Upper lobe of left lung (tissue), 6 donors: ENCODE measurements around the gene CCR5AS.

Experiments used
- ATAC-seq, 2 donors: fragments of 200-7000 bp; cut with Tn5 transposase; one replicate each; pipeline ENCODE4 v1.9.1; 2022; ENCODE audit warnings: mild to moderate bottlenecking in 2 of 2, moderate library complexity in 2 of 2; ENCODE audit not compliant: low FRiP score in 2 of 2
- DNase-seq, 2 donors: peaks; one replicate each; pipeline ENCODE4 v3.0.0-alpha.2; 2019 to 2020
- H3K27ac ChIP-seq, 4 donors: fragments of 200-600 bp; sonication (generic); one replicate each; pipeline ENCODE4 v1.5.1; 2016 to 2019
- H3K27me3 ChIP-seq, 4 donors: fragments of 200-600 bp; sonication (generic); one replicate each; pipeline ENCODE4 v1.5.1; 2017 to 2019
- H3K36me3 ChIP-seq, 4 donors: fragments of 200-600 bp; sonication (generic); one replicate each; pipeline ENCODE4 v1.5.1; 2016 to 2019
- H3K4me1 ChIP-seq, 4 donors: fragments of 200-600 bp; sonication (generic); one replicate each; pipeline ENCODE4 v1.5.1; 2018 to 2019
- H3K4me3 ChIP-seq, 4 donors: fragments of 200-600 bp; sonication (generic); one replicate each; pipeline ENCODE4 v1.5.1; 2017 to 2019; ENCODE audit warnings: mild to moderate bottlenecking in 2 of 4, moderate library complexity in 1 of 4
- H3K9me3 ChIP-seq, 4 donors: fragments of 200-600 bp; sonication (generic); one replicate each; pipeline ENCODE4 v1.5.1; 2018 to 2019
- EP300 ChIP-seq, 4 donors: sonication (generic); formaldehyde crosslinking; IDR thresholded peaks; one replicate each; pipeline ENCODE4 v1.5.1; 2017; ENCODE audit warnings: antibody characterized with exemption in 4 of 4, control low read depth in 2 of 4
- POLR2A ChIP-seq, 4 donors: fragments of 450-650 bp; IDR thresholded peaks; one replicate each; pipeline ENCODE4 v1.5.1; 2016 to 2017; ENCODE audit warnings: antibody characterized with exemption in 4 of 4, mild to moderate bottlenecking in 2 of 4
- POLR2AphosphoS5 ChIP-seq, 2 donors: sonication (generic); formaldehyde crosslinking; IDR thresholded peaks; one replicate each; pipeline ENCODE4 v1.5.1; 2017; ENCODE audit warnings: antibody characterized with exemption in 2 of 2
- WGBS, 2 donors: methylation state at CpG; one replicate each; pipeline ENCODE4 v1.1.5; 2017 to 2018; 5-methylcytosine and 5-hydroxymethylcytosine counted together
- TF ChIP-seq, protein P1 (sequence below), 6 experiments: fragments of 450-650 bp in 4 of 6; fragments of 200-600 bp in 2 of 6; sonication (generic) in 2 of 6; IDR thresholded peaks; one replicate each; pipeline ENCODE4 v1.5.1; 2016 to 2019; ENCODE audit warnings: antibody characterized with exemption in 6 of 6
- donor health status: DM: no; HTN: no; CAD: no; lungs with moderate emphysema.
- donor health status: DM: no; HTN: yes; CAD: no; lungs with severe emphysema.

The CCR5AS gene

DNA sequence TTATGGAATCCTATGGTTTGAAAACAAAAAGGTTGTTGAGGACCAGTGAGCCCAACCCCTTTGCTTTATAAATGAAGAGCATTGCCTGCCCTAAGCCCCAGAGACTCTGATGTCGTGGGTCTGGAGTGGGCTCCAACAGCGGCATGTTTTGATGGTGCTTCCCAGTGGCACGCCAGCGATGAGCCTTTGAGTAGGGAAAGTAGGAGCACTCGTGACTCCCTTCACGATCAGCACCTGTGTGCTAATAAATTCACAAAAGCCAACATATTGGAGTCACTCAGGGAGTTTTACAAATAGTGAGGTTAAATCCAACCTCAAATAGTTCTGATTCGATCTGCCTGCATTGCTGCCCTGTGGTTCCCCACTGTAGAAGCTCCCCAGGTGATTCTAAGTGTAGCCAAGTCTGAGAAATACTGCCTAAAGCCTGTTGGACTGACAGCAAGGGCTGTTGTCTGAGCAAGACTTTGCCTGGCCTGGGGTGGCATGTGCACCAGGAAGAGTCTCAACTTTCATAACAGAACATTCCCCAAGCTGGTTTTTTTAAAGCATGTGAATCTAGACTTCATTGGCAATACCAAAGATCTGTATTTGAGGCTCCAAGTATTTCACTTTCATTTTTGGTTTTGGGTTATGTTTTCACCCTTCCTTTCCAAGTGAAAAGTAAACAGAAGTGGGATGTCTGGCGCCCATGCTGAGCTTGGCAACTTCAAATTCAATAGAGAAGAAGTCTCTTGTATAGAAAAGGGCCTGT is 26.2 kb downstream of the CCR5AS start:
- H3K4me1 ChIP-seq, result peaks cover 38 to 42% (median 40%) of the 10 kb centered on the region in 4 donors
- H3K9me3 ChIP-seq, result no peaks in the 10 kb centered on the region
- 56 to 73% methylated on average over 3 to 8 of the region's 8 CpGs for WGBS, 2 donors
- peak overlapping the region in 1 of 4 donors; percentile 13 for H3K4me3 ChIP-seq
- ATAC-seq (no peak), DNase-seq (peak in 1 of 2 donors; percentile 22)
- TF ChIP-seq, protein P1, sequence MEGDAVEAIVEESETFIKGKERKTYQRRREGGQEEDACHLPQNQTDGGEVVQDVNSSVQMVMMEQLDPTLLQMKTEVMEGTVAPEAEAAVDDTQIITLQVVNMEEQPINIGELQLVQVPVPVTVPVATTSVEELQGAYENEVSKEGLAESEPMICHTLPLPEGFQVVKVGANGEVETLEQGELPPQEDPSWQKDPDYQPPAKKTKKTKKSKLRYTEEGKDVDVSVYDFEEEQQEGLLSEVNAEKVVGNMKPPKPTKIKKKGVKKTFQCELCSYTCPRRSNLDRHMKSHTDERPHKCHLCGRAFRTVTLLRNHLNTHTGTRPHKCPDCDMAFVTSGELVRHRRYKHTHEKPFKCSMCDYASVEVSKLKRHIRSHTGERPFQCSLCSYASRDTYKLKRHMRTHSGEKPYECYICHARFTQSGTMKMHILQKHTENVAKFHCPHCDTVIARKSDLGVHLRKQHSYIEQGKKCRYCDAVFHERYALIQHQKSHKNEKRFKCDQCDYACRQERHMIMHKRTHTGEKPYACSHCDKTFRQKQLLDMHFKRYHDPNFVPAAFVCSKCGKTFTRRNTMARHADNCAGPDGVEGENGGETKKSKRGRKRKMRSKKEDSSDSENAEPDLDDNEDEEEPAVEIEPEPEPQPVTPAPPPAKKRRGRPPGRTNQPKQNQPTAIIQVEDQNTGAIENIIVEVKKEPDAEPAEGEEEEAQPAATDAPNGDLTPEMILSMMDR (IDR thresholded peaks at IDR 0.05), result no peak
- TF ChIP-seq POLR2A (IDR thresholded peaks at IDR 0.05) (no peak), EP300 (IDR thresholded peaks at IDR 0.05) (no peak), POLR2AphosphoS5 (IDR thresholded peaks at IDR 0.05) (no peak)
- no peaks in the 10 kb centered on the region for H3K36me3 ChIP-seq
- H3K27ac ChIP-seq, result peak overlapping the region; percentile 55 to 72 (median 67)
- H3K27me3 ChIP-seq, result no peaks in the 10 kb centered on the region

DNA sequence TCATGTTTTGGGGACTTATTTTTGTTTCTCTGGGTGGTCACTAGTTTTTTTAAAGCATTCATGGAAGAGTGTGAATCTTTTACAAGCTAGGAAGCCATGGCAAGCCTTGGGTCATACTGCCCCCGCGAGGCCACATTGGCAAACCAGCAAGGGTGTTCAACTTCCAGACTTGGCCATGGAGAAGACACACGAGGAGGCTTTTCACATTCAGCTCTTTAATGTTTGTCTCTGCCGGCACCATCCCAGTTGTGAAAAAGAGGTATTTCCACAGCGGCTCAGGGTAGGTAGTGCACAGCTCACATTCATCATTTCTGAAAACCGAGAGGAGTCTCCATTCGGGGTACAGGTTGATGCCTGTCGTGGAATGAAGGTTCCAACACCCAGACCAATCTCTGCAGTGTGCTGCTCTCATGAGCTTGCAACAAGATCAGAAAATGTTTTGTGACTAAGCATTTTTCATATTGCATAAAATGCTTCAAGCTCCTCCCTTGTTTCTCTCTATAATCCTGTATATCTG is 28.4 kb downstream of the CCR5AS start:
- H3K4me1 ChIP-seq, result peaks cover 31 to 37% (median 34%) of the 10 kb centered on the region in 4 donors
- H3K27ac ChIP-seq, result no peak overlapping the region
- WGBS, 2 donors, result 49 to 54% methylated on average over 8 of the region's 8 CpGs
- no peaks in the 10 kb centered on the region for H3K27me3 ChIP-seq
- peak in 1 of 2 donors; percentile 75 for DNase-seq
- H3K9me3 ChIP-seq, result no peaks in the 10 kb centered on the region
- no peaks in the 10 kb centered on the region for H3K36me3 ChIP-seq
- peak in 1 of 2 donors; percentile 77 for ATAC-seq
- H3K4me3 ChIP-seq, result no peak overlapping the region
- TF ChIP-seq POLR2AphosphoS5 (IDR thresholded peaks at IDR 0.05), result no peak
- TF ChIP-seq, protein P1 (IDR thresholded peaks at IDR 0.05), result peak; percentile 58 to 66 (median 61)

DNA sequence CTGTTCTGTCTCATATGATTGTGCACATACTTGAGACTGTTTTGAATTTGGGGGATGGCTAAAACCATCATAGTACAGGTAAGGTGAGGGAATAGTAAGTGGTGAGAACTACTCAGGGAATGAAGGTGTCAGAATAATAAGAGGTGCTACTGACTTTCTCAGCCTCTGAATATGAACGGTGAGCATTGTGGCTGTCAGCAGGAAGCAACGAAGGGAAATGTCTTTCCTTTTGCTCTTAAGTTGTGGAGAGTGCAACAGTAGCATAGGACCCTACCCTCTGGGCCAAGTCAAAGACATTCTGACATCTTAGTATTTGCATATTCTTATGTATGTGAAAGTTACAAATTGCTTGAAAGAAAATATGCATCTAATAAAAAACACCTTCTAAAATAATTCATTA is 31.1 kb downstream of the CCR5AS start:
- Histone ChIP-seq H3K27ac (no peak overlapping the region), H3K9me3 (no peaks in the 10 kb centered on the region), H3K4me3 (no peak overlapping the region), H3K36me3 (no peaks in the 10 kb centered on the region), H3K27me3 (no peaks in the 10 kb centered on the region), H3K4me1 (peaks cover 14 to 33% (median 24%) of the 10 kb centered on the region in 4 donors)
- WGBS, 2 donors, result 16 to 23% methylated on average over 2 of the region's 2 CpGs
- TF ChIP-seq POLR2AphosphoS5 (IDR thresholded peaks at IDR 0.05) (no peak), EP300 (IDR thresholded peaks at IDR 0.05) (no peak), POLR2A (IDR thresholded peaks at IDR 0.05) (no peak)
- TF ChIP-seq, protein P1 (IDR thresholded peaks at IDR 0.05), result no peak
- ATAC-seq, result no peak
- DNase-seq, result peak in 1 of 2 donors; percentile 6

DNA sequence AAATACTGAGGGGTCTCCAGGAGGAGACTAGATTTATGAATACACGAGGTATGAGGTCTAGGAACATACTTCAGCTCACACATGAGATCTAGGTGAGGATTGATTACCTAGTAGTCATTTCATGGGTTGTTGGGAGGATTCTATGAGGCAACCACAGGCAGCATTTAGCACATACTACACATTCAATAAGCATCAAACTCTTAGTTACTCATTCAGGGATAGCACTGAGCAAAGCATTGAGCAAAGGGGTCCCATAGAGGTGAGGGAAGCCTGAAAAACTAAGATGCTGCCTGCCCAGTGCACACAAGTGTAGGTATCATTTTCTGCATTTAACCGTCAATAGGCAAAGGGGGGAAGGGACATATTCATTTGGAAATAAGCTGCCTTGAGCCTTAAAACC is 31.6 kb downstream of the CCR5AS start:
- H3K9me3 ChIP-seq, result no peaks in the 10 kb centered on the region
- H3K27ac ChIP-seq, result no peak overlapping the region
- no peak overlapping the region for H3K4me3 ChIP-seq
- no peaks in the 10 kb centered on the region for H3K27me3 ChIP-seq
- peaks cover 14 to 33% (median 22%) of the 10 kb centered on the region in 4 donors for H3K4me1 ChIP-seq
- 76% methylated on average over 2 of the region's 2 CpGs for WGBS, 2 donors
- no peak for TF ChIP-seq EP300 (IDR thresholded peaks at IDR 0.05)
- H3K36me3 ChIP-seq, result no peaks in the 10 kb centered on the region
- DNase-seq, result no peak
- no peak for ATAC-seq

DNA sequence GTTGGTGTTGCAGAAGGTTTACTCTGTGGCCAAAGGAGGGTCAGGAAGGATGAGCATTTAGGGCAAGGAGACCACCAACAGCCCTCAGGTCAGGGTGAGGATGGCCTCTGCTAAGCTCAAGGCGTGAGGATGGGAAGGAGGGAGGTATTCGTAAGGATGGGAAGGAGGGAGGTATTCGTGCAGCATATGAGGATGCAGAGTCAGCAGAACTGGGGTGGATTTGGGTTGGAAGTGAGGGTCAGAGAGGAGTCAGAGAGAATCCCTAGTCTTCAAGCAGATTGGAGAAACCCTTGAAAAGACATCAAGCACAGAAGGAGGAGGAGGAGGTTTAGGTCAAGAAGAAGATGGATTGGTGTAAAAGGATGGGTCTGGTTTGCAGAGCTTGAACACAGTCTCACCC is 32.1 kb downstream of the CCR5AS start:
- Histone ChIP-seq H3K36me3 (no peaks in the 10 kb centered on the region), H3K27ac (no peak overlapping the region), H3K4me3 (no peak overlapping the region), H3K4me1 (peaks cover 14 to 28% (median 23%) of the 10 kb centered on the region in 4 donors), H3K27me3 (no peaks in the 10 kb centered on the region), H3K9me3 (no peaks in the 10 kb centered on the region)
- WGBS, 2 donors, result 91 to 92% methylated on average over 3 of the region's 3 CpGs
- TF ChIP-seq POLR2AphosphoS5 (IDR thresholded peaks at IDR 0.05) (no peak), EP300 (IDR thresholded peaks at IDR 0.05) (no peak), POLR2A (IDR thresholded peaks at IDR 0.05) (no peak)
- TF ChIP-seq, protein P1 (IDR thresholded peaks at IDR 0.05), result no peak
- no peak for DNase-seq
- no peak for ATAC-seq
